NCI-H82 (cell line): Measurements from ENCODE around the gene DACT1.

Source experiments
- DNase-seq: peaks from one replicate; lab custom pipeline; 2025; lab: John Stamatoyannopoulos, UW

Gene DACT1

DNA sequence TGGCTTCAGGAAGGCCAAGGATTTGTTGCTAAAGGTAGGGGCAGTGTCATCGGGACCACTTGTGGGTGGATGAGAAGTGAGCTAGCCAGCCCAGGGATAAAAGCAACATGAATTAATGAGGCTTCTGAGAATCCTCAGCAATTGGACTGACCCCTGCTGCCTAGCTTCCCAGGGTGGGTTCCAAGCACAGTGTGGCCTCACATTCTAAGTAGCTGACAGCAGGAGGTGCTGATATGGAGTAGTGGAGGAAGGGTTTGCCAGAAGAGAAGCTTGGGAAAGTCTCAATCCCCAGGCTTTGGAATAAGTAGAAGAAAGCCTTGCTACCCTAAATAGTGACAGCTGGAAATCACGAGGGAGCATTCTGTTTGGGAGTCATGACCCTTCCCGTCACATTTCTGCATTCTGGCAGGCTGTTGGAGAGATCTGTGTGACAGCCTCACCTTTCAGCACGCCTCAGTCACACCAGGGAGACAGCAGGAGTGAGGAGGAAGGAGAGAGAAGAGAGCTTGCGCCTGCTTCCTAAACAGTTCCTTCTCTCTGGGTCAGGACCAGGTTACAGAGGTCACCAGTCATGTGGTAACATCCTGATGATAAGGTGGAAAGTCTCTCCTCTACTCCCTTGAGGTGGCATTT is 31.2 kb downstream of the DACT1 start:
- peak; percentile 93 for DNase-seq

DNA sequence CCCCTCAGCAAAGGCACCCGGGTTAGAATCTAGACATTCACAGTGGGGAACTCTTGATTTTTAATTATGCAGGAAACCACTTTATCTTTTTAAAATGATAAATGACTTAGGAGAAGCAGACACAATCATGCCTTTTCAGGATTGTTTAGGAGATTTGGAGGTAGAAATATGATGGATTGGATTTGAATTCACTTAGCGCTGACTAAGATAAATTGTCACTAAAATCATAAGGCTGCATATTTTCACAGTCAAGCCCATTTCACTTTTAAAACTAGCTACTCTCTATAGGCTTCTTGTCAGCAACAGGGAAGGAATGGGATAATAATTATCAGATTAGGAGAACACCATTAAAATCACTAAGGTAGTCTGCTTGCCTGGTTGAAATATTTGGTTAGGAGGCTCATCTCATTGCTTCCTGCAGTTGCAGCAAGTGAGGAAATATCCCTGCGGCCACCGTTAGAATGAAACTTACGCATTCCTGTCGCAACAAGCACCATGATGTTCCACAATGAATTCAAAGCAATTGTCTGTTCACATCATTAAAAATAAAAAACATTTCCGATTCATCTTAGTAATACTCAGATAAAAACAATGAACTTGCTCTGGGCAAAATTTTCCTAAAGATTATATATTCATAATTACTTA is 31.9 kb downstream of the DACT1 start:
- DNase-seq: peak; percentile 48

DNA sequence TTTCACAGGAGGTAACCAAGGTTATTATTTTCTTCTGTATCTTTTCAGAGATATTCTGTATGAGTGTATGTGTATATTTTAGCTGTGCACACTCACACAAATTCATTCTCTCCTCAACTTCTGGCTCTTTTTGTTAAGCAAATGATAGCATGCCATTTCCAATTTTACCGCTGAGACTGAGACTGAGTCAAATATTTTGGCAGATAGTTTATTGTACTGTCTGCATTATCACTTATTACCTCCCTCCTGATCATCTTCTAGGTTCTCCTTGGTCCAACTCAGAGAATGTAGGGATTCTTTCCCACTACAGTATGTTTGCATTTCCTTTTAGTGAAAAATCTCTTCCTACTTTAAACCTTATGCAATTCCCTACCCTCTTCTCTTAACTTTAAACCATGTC is 33.3 kb downstream of the DACT1 start:
- DNase-seq: peak; percentile 44

DNA sequence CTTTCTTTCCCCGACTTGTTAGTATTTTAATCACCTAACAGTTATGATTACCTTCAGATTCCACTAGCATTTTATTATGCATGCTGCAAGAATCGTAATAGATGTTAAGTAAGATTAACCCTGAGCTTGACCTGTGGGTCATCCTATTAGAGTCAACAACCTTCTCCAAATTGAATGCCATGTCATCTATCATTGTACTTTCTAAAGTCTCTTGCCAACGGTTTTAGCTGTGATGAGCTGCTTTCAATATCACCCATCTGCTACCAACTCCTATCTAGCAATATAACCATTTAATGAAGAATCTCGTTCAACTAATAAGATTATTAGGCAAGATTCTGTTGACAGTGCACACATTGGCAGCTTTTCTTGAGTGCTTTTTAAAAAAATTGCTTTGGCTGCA is 33.7 kb downstream of the DACT1 start:
- DNase-seq: peak; percentile 95

DNA sequence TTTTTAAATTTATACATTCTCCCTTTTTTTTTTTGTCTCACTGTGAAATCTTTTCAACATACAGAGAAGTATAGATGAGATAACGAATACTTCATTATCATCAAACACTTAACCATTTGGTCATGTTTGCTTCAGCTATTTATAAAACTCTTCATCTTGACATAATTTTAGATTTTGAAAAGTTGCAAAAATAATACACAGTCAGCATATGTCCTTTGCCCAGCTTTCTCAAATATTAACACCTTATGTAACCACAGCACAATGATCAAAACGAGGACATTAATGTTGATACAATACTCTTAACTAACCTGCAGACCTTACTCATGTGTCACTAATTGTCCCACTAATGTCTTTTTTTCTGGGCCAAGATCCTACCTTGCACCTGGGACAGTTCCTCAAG is 36.0 kb downstream of the DACT1 start:
- no peak for DNase-seq

DNA sequence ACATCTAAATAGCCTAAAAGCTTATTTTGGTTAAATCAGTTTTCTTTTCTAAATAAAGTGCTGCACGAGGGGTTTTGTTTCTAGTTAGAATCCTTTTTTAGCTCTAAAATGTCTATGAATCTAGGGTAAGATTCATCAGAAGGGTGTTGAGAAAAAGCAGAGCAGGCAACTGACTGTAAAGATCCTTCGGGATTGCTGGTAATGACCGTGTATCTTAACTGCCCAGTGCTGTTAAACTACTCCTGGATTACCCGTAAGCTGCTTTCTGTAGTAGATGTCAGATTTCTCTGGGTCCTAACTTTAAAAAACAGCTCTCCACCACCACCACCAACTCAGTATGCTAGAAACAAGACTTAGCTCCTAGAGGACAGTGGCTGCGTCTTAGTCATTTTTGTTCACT is 39.2 kb downstream of the DACT1 start:
- peak; percentile 52 for DNase-seq

DNA sequence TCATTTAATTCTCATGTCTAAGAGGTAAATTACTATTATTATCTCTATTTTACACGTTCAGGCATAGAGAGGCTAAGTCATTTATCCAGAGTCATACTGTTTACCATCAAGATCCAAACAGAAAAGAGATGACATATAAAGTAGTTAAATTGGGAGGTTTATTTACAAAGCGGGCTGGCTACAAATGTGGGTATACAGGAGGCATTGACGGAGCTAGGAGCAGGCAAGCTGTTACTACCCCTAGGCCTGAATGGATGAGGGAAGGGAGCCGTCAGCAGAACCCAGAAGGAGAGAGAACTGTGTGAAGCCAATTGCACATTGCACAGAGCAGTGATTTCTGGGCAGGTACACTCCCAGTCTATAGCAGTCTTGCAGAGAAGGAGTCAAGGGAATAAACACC is 39.8 kb downstream of the DACT1 start:
- no peak for DNase-seq

DNA sequence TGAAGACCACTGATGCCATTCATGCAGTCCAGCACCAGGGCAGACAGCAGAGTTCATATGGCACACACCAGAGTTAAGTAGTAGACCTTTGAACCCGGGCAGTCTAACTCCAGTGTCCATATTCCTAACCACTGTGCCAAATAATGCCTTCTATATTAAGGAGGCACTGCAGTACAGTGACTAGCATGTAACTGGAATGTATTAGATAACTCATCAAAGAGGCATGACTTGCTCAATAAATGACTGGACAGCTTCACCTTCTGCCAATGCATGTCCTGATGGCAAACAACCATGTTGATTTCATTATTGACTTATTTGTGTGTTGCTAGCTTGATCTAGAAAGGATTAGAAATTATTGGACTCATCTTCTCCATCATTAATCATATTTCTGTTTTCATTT is 40.2 kb downstream of the DACT1 start:
- no peak for DNase-seq

DNA sequence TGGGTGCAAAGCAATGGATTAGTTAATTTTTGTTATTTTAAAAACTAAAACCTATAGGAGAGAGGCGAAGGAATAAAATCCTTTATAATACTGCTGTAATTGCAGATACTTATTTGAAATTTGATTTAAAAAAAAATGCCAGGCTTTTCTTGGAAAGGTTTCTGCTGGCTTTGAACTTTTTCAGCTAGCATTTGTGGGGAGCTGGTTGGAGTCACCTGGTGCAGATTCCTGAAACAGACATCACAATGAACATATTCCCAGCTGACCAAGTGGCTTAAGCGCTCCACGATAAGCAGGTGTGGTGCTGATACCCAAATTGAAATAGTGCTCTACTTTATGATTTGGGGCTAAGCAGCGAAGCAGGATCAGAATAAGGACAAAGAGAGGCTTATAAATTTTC is 42.9 kb downstream of the DACT1 start:
- DNase-seq: peak; percentile 20

DNA sequence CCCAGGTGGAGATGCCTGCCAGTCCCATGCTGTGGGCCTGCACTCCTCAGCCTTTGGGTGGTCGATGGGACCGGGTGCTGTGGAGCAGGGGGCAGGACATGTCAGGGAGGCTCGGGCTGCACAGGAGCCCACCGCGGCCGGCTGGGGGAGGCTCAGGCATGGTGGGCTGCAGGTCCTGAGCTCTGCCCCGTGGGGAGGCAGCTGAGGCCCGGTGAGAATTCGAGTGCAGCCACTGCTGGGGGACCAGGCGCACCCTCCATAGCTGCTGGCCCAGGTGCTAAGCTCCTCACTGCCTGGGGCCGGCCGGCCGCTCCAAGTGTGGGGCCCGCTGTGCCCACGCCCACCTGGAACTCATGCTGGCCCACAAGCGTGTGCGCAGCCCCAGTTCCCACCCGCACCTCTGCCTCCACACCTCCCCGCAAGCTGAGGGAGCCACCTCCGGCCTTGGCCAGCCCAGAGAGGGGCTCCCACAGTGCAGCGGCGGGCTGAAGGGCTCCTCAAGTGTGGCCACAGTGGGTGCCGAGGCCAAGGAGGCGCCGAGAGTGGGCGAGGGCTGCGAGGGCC is 49.6 kb downstream of the DACT1 start:
- DNase-seq: no peak

DNA sequence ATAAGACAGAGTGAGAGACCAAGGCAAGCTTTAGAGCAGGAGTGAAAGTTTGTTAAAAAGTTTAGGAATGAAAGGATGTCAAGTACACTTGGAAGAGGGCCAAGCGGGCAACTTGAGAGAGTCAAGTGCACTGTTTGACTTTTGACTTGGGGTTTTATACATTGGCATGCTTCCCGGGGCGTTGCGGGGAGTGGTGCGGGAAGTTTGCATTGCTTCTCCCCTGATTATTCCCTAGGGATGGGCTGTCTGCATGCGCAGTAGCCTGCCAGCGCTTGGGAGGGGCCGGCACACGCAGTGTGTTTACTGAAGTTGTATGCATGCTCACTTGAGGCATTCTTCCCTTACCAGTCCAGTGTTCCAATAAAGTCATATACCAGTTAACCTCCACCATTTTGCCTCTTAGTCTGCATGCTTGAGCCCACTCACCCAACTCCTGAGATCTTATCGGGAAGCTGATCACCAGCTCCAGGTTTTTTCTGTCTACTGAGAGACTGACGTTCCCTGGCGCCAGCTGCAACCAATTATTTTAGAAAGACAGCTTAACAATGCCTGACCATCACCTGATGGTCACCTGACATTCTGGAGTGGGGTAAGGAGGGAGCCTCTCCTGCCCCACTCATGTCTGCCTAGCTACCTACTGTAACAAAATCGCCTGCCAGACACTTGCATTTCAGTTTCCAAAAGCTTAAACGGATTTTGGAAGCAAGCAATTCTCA is 53.2 kb downstream of the DACT1 start:
- no peak for DNase-seq

DNA sequence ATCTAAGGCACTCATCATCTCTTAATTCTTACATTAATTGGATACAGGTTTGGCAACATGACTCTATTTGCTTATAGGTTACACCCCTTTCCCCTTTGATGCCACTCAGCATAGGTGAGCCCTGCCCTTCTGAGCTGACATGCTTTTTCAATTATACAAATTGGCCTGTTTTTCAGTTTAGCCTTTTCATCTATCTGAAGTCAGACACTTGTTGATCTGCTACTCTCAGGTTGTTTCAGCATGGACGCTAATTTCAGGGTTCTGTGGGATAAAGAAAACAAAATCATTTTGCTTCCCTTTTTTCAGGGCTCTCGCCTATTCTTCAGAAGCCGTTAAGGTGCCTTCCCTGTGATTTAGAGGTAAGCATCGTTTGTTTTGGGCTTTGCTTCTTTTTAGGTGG is 55.3 kb downstream of the DACT1 start:
- DNase-seq: peak; percentile 22

DNA sequence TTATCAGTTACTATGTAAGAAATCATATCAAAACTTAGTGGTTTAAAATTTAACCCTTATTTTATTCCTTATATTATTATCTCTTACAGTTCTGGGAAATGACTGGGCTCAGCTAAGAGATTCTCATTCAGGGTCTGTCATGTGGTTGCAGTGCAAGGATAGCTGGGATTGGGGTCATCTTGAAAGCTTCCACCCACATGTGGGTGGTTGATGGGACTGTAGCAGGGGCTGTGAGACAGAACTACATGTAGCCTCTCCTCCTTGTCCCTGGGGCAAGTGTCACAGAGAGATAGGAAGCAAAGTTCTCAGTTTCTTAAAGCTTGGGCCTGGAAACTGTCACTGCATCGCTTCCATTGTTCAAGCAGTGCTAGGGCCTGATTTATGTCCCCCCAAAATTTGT is 57.8 kb downstream of the DACT1 start:
- DNase-seq: no peak

DNA sequence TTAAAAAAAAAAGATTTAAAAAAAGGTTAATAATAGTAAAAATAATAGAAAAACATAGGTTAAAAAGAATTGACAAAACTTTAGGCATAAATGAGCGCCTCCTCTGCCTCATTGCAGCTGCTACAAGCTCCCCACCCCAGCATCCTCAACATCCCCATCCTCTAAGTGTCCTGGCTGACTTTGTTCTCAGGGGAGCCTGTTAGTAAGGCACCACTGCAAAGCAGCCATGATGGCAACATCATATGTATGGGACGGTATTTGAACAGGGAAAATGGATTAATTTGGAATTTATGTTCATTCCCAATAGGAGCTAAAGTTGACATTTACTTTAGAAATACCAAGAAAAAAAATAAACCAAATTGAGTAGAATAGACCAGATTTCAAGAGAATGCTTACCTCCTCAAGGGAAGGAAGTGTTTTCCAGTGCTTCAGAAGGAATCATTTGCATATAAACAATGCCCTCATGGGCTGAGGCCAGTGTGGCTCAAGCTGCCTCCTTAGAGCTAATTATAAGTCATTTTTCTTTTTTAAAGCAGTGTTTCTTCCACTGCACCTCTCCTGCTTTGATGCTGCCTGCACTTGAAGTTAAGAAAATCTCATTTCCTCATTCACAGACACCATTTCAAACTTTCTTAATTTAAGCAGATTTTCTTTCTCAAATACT is 59.6 kb downstream of the DACT1 start:
- no peak for DNase-seq
